A673 (cell line): ENCODE results near the gene TMEM218. TPM values are rescaled to one million over a fixed set of nuclear protein-coding genes. Genes with fewer than 3 reads are reported as not detected.

Experiments used
- BruUV-seq: library from RNA; stranded (reverse); fragments of 400-500 nt; replicated peaks from 2 replicates; lab custom pipeline; 2021; lab: Mats Ljungman, UMichigan
- CTCF ChIA-PET: fragments of 300-600 bp; sonication (Branson Sonifier 250); formaldehyde crosslinking; loops from one replicate; lab custom pipeline; 2022; ENCODE audit warnings: antibody characterized with exemption; lab: Charles Lee
- POLR2A ChIA-PET: fragments of 300-600 bp; sonication (Branson Sonifier 250); formaldehyde crosslinking; loops from one replicate; lab custom pipeline; 2022; ENCODE audit warnings: antibody characterized with exemption; ENCODE audit not compliant: low non-redundant PET; lab: Charles Lee
- DNase-seq: peaks from one replicate; pipeline ENCODE4 v3.0.0-alpha.2; 2015; ENCODE audit warnings: low spot score
- H3K27ac ChIP-seq: fragments of 200-600 bp; sonication (generic); 2 replicates; pipeline ENCODE4 v1.5.1; 2016; ENCODE audit warnings: mixed run types, low read depth, mild to moderate bottlenecking, mixed read lengths, antibody characterized with exemption, low read length; ENCODE audit not compliant: poor library complexity, severe bottlenecking
- H3K27me3 ChIP-seq: fragments of 200-600 bp; sonication (generic); replicated peaks from 2 replicates; pipeline ENCODE4 v1.6.1; 2017; ENCODE audit warnings: mixed run types, low read depth, mild to moderate bottlenecking, mixed read lengths, antibody characterized with exemption, low read length; ENCODE audit not compliant: insufficient read depth, poor library complexity
- H3K36me3 ChIP-seq: fragments of 200-600 bp; sonication (generic); 2 replicates; pipeline ENCODE4 v1.6.1; 2016; ENCODE audit warnings: mixed run types, mild to moderate bottlenecking, mixed read lengths, antibody characterized with exemption, low read length; ENCODE audit not compliant: insufficient read depth, poor library complexity, severe bottlenecking
- H3K4me1 ChIP-seq: fragments of 200-600 bp; sonication (generic); 2 replicates; pipeline ENCODE4 v1.6.1; 2017; ENCODE audit warnings: mixed run types, mild to moderate bottlenecking, mixed read lengths, antibody characterized with exemption, low read length; ENCODE audit not compliant: insufficient read depth, poor library complexity, severe bottlenecking
- H3K4me3 ChIP-seq: fragments of 200-600 bp; sonication (generic); 2 replicates; pipeline ENCODE4 v1.5.1; 2016; ENCODE audit warnings: low read depth, mixed run types, mild to moderate bottlenecking, mixed read lengths, low read length; ENCODE audit not compliant: poor library complexity, severe bottlenecking
- H3K9me3 ChIP-seq: fragments of 200-600 bp; sonication (generic); 2 replicates; pipeline ENCODE4 v1.6.1; 2016; ENCODE audit warnings: mixed run types, low read depth, mild to moderate bottlenecking, mixed read lengths, antibody characterized with exemption, low read length; ENCODE audit not compliant: poor library complexity, severe bottlenecking
- CTCF ChIP-seq: fragments of 300-800, 200-600 bp; sonication (generic); conservative IDR thresholded peaks from 2 replicates; pipeline ENCODE4 v1.5.1; 2017; ENCODE audit warnings: low read depth, mild to moderate bottlenecking, antibody characterized with exemption, low read length, moderate library complexity, mixed read lengths
- EZH2 ChIP-seq: fragments of 200-600 bp; sonication (generic); IDR thresholded peaks from 2 replicates; pipeline ENCODE4 v1.6.1; 2017; ENCODE audit warnings: borderline replicate concordance, low read depth, mild to moderate bottlenecking, mixed read lengths, antibody characterized with exemption, low read length; ENCODE audit not compliant: poor library complexity, severe bottlenecking
- intact Hi-C: fragments of 100-400 bp; cut with micrococcal nuclease; formaldehyde crosslinking; loops from one replicate; pipeline ENCODE4 v1.10.0; 2022; ENCODE audit not compliant: unreplicated experiment
- total RNA-seq: library from RNA; stranded (reverse); gene quantifications from 2 replicates; pipeline ENCODE4 v1.2.3, GENCODE V29; 2021

Gene TMEM218
- total RNA-seq, 1 experiment from 2014 or later = 28.8 TPM

GRCh38 chr11:125053167-125053566 is 58.3 kb downstream of the TMEM218 start:
- Histone ChIP-seq H3K36me3 (no peaks in the 10 kb centered on the region), H3K4me1 (no peaks in the 10 kb centered on the region), H3K27ac (no peak overlapping the region), H3K27me3 (no peaks in the 10 kb centered on the region), H3K9me3 (no peaks in the 10 kb centered on the region), H3K4me3 (no peak overlapping the region)
- TF ChIP-seq EZH2 (no peak), CTCF (no peak)
- BruUV-seq = no TSS peak
- ChIA-PET CTCF (no interaction called here), POLR2A (no interaction called here)
- DNase-seq = no peak
- intact Hi-C loops = no loop called here

GRCh38 chr11:125052047-125052446 is 59.4 kb downstream of the TMEM218 start:
- no TSS peak for BruUV-seq
- H3K4me3 ChIP-seq = no peak overlapping the region
- H3K36me3 ChIP-seq = no peaks in the 10 kb centered on the region
- TF ChIP-seq EZH2 (no peak), CTCF (no peak)
- H3K9me3 ChIP-seq = no peaks in the 10 kb centered on the region
- H3K4me1 ChIP-seq = no peaks in the 10 kb centered on the region
- H3K27ac ChIP-seq = no peak overlapping the region
- H3K27me3 ChIP-seq = no peaks in the 10 kb centered on the region
- CTCF ChIA-PET = no interaction called here
- POLR2A ChIA-PET = no interaction called here
- intact Hi-C loops = no loop called here
- DNase-seq = no peak

GRCh38 chr11:125049164-125049792 is 62.1 kb downstream of the TMEM218 start:
- no TSS peak for BruUV-seq
- DNase-seq = no peak
- ChIA-PET CTCF (no interaction called here), POLR2A (no interaction called here)
- H3K4me3 ChIP-seq = no peak overlapping the region
- no peaks in the 10 kb centered on the region for H3K27me3 ChIP-seq
- no peak for TF ChIP-seq EZH2
- TF ChIP-seq CTCF = no peak
- intact Hi-C loops = no loop called here
- H3K27ac ChIP-seq = no peak overlapping the region
- no peaks in the 10 kb centered on the region for H3K4me1 ChIP-seq
- no peaks in the 10 kb centered on the region for H3K9me3 ChIP-seq
- no peaks in the 10 kb centered on the region for H3K36me3 ChIP-seq

Other genes with a start within 250 kb of the TMEM218 start
- gene ROBO3, start 246.2 kb downstream of the TMEM218 start, total RNA-seq = 2.3 and 5.1 TPM in 2 replicates
- gene ROBO4, start 213.8 kb downstream of the TMEM218 start, total RNA-seq = not detected in 2 replicates
- gene HEPN1, start 192.4 kb downstream of the TMEM218 start, total RNA-seq = not detected in 2 replicates
- gene HEPACAM, start 175.6 kb downstream of the TMEM218 start, total RNA-seq = not detected in 2 replicates
- 4.3 and 5.4 TPM in 2 replicates for gene CCDC15, start 157.4 kb downstream of the TMEM218 start, total RNA-seq
- 0.26 TPM in 1 of 2 replicates, not detected in the other for gene SLC37A2, start 48.3 kb downstream of the TMEM218 start, total RNA-seq
- gene PKNOX2, start 53.1 kb upstream of the TMEM218 start, total RNA-seq = 1.1 and 1.4 TPM in 2 replicates